Activated T-cell treated with anti-CD3 and anti-CD28 coated beads, Interleukin-2, amount 50 U/mL, for 72 hours (primary cell): ENCODE measurements around the gene ANKS1B. TPM values are rescaled to one million over a fixed set of nuclear protein-coding genes. Genes with fewer than 3 reads are reported as not detected.
"Not testable (repeated sequence)": the region's sequence is repeated elsewhere in the genome, so short reads cannot be mapped to it uniquely, and the experiment has no call there.

Experiments used
- ATAC-seq, 2 donors: fragments of 150-1000 bp; cut with Tn5 transposase; replicated peaks in 1 of 2; 2 replicates each; pipeline ENCODE4 v1.10.0; 2021; ENCODE audit warnings: moderate library complexity in 2 of 2, mild to moderate bottlenecking in 1 of 2
- DNase-seq, 2 donors: peaks; one replicate each; pipeline ENCODE4 v3.0.0; 2021 to 2022; ENCODE audit warnings: mixed read lengths in 1 of 2
- H3K27ac Mint-ChIP-seq: one replicate; pipeline ENCODE4 v1.8.0; 2022; ENCODE audit warnings: mild to moderate bottlenecking, moderate library complexity, mixed read lengths
- H3K27me3 Mint-ChIP-seq: one replicate; pipeline ENCODE4 v1.8.0; 2022; ENCODE audit warnings: low read depth, mixed read lengths
- H3K36me3 Mint-ChIP-seq, 2 donors: one replicate each; pipeline ENCODE4 v1.8.0; 2022; ENCODE audit warnings: mixed read lengths in 2 of 2, mild to moderate bottlenecking in 1 of 2; ENCODE audit not compliant: insufficient read depth in 2 of 2
- H3K4me1 Mint-ChIP-seq: one replicate; pipeline ENCODE4 v1.8.0; 2022; ENCODE audit warnings: low read depth, mixed read lengths
- H3K4me3 Mint-ChIP-seq, 2 donors: one replicate each; pipeline ENCODE4 v1.8.0; 2022; ENCODE audit warnings: mild to moderate bottlenecking in 2 of 2, mixed read lengths in 2 of 2, moderate library complexity in 2 of 2
- H3K9me3 Mint-ChIP-seq, 2 donors: one replicate each; pipeline ENCODE4 v1.8.0; 2022; ENCODE audit warnings: mixed read lengths in 2 of 2
- total RNA-seq, 2 donors: library from RNA; stranded (reverse); gene quantifications; one replicate each; pipeline ENCODE4 v1.2.3, GENCODE V29; 2022

The ANKS1B gene
- total RNA-seq, 2 donors from 2014 or later: 0.19 to 0.63 TPM

DNA sequence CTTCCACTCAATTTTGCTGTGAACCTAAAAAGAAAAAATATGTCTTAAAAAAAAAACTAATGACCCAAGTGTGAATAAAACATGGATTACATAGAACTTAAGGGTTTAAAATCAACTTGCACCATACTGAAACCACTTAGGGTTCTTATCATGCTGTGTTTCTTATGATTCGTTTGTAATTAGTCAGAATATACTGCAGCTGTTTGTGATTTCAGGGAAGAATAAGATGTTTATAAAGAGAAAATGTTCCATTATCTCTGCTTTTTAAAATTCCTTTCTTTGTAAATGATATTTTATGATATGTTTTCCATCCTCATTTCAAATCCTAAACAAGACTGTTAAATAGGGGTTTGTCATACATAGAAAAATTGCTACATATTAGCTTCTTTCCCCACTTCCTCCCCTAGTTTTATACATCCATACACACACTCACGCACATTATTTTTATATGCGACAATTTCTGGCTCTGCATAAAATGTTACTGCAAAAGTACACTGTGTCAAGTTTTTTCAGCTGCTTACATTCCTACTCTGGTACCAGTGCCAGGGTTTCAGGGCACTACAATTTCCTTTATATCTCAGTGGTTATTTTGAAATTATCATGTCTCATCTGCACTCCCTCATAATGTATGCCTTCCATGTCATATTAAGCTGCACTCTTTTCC is 612.3 kb downstream of the ANKS1B start:
- no peaks in the 10 kb centered on the region for H3K36me3 Mint-ChIP-seq
- H3K4me1 Mint-ChIP-seq: no peaks in the 10 kb centered on the region
- ATAC-seq: no peak
- H3K27ac Mint-ChIP-seq: no peak overlapping the region
- H3K27me3 Mint-ChIP-seq: no peaks in the 10 kb centered on the region
- H3K9me3 Mint-ChIP-seq: peaks cover 4 to 8% of the 10 kb centered on the region in 2 donors
- H3K4me3 Mint-ChIP-seq: no peak overlapping the region
- no peak for DNase-seq

DNA sequence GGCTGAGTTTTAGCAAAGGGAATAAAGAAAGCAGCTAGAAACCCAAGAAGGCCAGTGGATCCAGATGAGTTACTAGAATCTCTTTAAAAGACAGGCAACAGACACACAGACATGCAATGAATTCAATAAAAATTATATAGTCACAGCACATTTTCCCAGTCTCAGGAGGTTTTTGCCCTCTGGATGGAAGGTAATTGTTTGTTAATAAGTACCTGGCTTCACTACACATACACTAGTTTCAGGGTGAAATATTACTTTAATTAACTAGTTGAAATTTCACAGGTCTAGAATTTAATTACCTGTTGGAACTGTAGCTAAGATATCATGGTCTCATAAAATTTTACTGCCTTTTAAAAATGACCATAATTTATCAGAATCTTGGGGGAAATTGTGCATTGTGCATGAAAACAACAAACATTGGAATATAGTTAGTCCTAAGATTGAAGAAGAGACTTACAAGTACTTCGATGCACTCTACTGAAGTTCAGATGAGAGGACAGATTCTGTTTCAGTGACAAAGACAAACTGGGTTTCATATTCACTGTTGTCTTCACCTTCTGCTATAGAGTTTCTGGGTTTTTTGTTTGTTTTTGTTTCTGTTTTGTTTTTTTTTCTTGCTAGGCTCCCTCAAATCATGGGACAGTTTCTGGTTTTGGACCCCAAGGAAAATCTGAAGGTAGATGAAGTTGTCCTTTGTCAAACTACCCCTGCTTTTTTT is 614.2 kb downstream of the ANKS1B start:
- Mint-ChIP-seq H3K9me3 (peaks cover 4 to 8% of the 10 kb centered on the region in 2 donors), H3K4me3 (no peak overlapping the region), H3K36me3 (no peaks in the 10 kb centered on the region), H3K27me3 (no peaks in the 10 kb centered on the region), H3K4me1 (no peaks in the 10 kb centered on the region), H3K27ac (no peak overlapping the region)
- ATAC-seq (no peak), DNase-seq (no peak)

DNA sequence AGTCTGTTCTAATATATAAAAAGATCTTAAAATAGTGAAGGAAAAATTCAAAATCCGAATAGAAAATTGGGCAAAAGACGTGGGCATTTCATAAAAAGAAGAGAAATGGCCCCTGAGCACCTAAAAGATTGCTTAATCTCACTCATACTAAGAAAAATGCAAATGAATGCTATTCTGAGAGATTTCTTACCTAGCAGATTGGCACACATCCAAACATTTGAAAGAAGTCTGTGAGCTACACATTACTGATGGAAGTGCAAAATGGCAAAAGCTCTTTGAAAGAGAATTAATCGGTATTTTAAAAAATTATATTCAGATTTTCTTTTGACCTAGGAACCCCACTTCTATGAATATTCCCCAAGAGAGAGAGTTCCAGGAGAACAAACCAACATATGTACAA is 617.6 kb downstream of the ANKS1B start:
- DNase-seq (no peak), ATAC-seq (no peak)
- Mint-ChIP-seq H3K9me3 (peaks cover 7 to 15% of the 10 kb centered on the region in 2 donors), H3K4me3 (no peak overlapping the region), H3K27me3 (no peaks in the 10 kb centered on the region), H3K4me1 (no peaks in the 10 kb centered on the region), H3K27ac (no peak overlapping the region), H3K36me3 (no peaks in the 10 kb centered on the region)

DNA sequence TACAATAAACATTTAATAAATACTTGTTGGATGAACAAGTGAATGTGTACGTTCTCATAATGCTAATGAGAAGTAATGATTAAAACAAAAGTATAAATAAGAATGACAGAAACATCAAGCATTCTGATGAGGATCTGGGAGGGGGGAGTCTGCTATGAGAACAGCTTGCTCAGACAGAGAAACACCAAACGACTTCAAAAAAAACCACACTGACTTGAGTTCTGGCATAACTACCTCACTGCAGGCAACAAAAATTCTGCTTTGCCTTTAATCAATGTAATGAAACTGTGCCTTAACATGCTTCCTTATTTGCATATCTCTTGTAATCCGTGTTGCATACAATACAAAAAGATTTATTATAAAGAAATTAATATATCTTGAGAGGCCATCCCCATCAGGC is 632.5 kb downstream of the ANKS1B start:
- no peak overlapping the region for H3K4me3 Mint-ChIP-seq
- H3K27me3 Mint-ChIP-seq: no peaks in the 10 kb centered on the region
- no peak overlapping the region for H3K27ac Mint-ChIP-seq
- H3K9me3 Mint-ChIP-seq: peaks cover 0 to 4% of the 10 kb centered on the region in 2 donors
- no peaks in the 10 kb centered on the region for H3K36me3 Mint-ChIP-seq
- ATAC-seq: no peak
- H3K4me1 Mint-ChIP-seq: no peaks in the 10 kb centered on the region
- no peak for DNase-seq

DNA sequence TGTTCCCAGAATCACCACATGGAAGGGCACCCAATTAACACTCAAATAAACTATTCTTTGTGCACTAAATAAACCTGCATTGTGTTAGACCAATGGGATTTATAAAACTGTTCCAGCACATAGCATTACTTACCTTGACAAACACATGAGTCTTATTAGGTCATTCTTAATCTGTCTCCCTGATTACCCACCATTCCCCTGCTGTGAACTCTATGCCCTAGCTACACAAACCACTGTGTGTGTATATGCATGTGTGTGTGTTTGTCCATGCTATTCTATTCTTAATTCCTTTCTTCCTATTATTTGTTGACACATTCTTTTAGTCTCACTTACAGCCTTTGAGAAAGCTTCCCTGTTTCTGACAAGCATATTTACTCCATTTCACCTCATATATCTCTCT is 640.8 kb downstream of the ANKS1B start:
- H3K27me3 Mint-ChIP-seq: no peaks in the 10 kb centered on the region
- H3K36me3 Mint-ChIP-seq: no peaks in the 10 kb centered on the region
- ATAC-seq (no peak), DNase-seq (no peak)
- H3K27ac Mint-ChIP-seq: no peak overlapping the region
- peaks cover 4 to 7% of the 10 kb centered on the region in 2 donors for H3K9me3 Mint-ChIP-seq
- no peak overlapping the region for H3K4me3 Mint-ChIP-seq
- H3K4me1 Mint-ChIP-seq: no peaks in the 10 kb centered on the region

DNA sequence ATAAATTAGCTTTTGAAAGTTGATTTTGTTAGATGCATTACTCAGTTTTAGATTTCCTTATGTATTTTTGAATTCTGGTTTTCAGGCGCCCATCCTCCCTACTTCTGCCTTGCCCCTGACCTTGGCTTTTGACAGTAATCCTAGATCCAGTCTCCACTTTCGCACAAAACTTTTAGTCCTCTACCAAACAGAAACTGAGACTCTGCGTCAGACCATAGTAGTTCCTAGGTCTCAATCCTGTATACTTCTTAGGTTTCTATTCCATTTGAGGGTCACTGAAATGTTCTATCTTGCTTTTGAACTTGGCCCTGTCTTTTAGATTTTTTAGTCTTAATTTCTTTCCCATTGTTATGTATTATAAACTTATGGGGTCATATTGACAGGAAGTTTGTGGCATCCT is 645.1 kb downstream of the ANKS1B start:
- peaks cover 4 to 12% of the 10 kb centered on the region in 2 donors for H3K9me3 Mint-ChIP-seq
- H3K27ac Mint-ChIP-seq: no peak overlapping the region
- DNase-seq: no peak
- H3K4me3 Mint-ChIP-seq: no peak overlapping the region
- no peak for ATAC-seq
- H3K36me3 Mint-ChIP-seq: no peaks in the 10 kb centered on the region
- no peaks in the 10 kb centered on the region for H3K4me1 Mint-ChIP-seq
- no peaks in the 10 kb centered on the region for H3K27me3 Mint-ChIP-seq

DNA sequence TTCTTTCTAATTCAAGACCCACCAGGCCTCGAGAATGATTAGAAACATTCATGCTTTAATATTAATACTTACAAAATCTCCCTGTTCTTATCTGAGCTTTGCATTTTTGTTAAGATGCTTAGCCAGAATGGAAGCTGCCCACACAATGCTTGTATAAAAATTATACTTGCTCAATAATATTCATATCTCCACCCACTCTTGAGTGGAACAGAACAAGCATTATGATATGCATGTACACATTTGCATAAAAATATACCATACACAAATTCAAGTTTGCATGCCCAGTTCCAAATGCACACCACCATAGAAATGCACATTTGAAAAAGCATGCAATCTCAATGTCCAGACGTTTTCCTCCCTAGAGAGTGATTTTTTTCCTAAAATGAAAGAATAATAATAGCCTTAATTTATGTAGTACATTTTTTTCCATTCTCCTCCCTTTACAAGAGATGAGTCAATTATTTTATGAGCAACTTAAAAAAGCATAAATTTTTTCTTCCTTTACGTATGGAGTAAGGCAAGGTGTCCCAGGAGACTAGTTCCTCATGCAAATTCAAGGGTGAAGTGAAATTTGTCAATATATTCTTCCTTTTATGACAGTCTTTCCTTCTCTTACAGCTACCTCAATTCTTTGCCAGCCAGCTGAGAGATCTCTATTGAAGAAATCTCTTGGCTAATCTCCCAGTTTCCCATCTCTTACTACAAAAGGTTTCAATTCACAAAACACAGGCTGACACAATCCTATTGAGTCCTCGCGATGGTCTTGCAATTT is 650.3 kb downstream of the ANKS1B start:
- Mint-ChIP-seq H3K4me3 (no peak overlapping the region), H3K27me3 (no peaks in the 10 kb centered on the region), H3K36me3 (no peaks in the 10 kb centered on the region), H3K4me1 (no peaks in the 10 kb centered on the region), H3K27ac (no peak overlapping the region), H3K9me3 (peaks cover 2 to 9% of the 10 kb centered on the region in 2 donors)
- DNase-seq (no peak), ATAC-seq (no peak)

DNA sequence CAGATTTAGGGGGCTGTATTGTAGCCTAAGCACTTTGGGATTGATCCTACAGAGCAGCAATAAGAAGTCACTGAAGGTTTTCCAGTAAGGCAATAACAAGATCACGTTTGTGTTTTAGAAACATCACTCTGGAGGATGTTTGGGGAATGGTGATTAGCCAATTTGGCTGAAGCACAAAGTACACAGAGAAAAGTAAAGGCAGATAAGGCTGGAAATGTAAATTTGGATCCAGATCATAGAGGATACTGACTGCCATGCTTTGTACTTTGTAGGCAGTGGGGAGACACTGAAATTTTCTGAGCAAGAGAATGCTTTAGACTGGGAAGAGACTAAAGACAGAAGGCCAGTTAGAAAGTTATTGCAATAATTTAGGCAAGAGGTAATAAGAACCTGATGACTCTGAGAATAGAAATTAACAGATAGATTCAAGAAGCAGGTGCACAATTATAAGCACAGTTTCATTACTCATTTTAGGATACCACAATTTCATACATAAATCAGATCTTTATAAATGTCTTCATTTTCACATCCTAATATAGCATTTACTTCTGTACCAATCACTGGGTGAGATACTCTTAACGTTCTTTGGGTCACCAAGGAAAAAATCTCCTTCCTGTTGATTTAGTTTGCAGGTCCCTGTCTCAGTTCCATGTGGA is 651.7 kb downstream of the ANKS1B start:
- no peak for ATAC-seq
- H3K36me3 Mint-ChIP-seq: no peaks in the 10 kb centered on the region
- peaks cover 2 to 3% of the 10 kb centered on the region in 2 donors for H3K9me3 Mint-ChIP-seq
- no peaks in the 10 kb centered on the region for H3K27me3 Mint-ChIP-seq
- DNase-seq: no peak
- no peaks in the 10 kb centered on the region for H3K4me1 Mint-ChIP-seq
- no peak overlapping the region for H3K27ac Mint-ChIP-seq
- H3K4me3 Mint-ChIP-seq: no peak overlapping the region

DNA sequence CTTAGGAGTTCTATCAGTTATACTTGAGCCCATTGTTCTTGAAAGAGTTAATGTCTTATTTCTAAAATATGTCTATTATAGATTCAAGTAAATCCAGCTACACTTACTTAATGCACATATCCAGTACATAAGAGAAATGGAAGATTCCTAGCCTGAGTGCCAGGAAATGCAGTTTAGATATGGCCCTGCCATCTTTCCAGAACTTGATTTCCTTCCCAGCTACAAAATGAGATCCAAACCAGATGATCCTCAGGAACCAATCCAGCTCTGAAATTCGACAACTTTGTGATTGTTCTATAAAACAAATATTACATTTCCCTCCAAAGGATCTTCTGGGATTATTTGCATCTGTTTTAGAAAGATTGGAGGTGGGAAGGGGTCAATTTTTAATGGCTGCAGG is 654.5 kb downstream of the ANKS1B start:
- no peaks in the 10 kb centered on the region for H3K36me3 Mint-ChIP-seq
- ATAC-seq: no peak
- no peak for DNase-seq
- H3K27me3 Mint-ChIP-seq: no peaks in the 10 kb centered on the region
- no peak overlapping the region for H3K27ac Mint-ChIP-seq
- no peak overlapping the region for H3K4me3 Mint-ChIP-seq
- peaks cover under 1 to 3% of the 10 kb centered on the region in 2 donors for H3K9me3 Mint-ChIP-seq
- no peaks in the 10 kb centered on the region for H3K4me1 Mint-ChIP-seq

DNA sequence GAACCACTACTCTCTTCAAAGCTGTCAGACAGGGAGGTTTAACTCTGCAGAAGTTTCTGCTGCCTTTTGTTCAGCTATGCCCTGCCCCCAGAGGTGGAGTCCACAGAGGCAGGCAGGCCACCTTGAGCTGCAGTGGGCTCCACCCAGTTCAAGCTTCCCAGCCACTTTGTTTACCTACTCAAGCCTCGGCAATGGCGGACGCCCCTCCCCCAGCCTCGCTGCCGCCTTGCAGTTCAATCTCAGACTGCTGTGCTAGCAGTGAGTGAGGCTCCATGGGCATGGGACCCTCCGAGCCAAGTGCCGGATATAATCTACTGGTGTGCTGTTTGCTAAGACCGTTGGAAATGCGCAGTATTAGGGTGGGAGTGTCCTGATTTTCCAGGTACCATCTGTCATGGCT is 663.5 kb downstream of the ANKS1B start:
- H3K9me3 Mint-ChIP-seq: peaks cover 10 to 13% of the 10 kb centered on the region in 2 donors
- not testable (repeated sequence) for H3K36me3 Mint-ChIP-seq, H3K27ac Mint-ChIP-seq, H3K4me1 Mint-ChIP-seq, ATAC-seq, H3K27me3 Mint-ChIP-seq, H3K4me3 Mint-ChIP-seq, DNase-seq

DNA sequence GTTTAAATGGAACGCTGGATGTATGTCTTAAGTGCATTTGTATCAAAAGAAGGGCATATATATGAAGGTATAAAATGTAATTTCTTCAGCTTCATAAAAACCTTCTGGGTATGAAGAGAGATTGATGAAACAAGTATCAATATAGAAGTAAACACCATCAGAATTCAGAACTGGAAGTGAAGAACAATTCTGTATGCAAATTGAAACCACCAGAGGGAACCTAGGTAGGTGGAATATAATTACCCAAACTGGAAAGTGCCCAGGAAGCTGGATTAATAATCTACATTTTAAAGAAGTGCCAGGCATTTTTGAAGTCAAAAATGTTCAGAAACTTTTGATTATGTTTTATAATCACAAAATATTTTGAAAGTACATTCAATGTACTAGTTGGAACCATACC is 673.4 kb downstream of the ANKS1B start:
- ATAC-seq: no peak
- H3K4me3 Mint-ChIP-seq: no peak overlapping the region

DNA sequence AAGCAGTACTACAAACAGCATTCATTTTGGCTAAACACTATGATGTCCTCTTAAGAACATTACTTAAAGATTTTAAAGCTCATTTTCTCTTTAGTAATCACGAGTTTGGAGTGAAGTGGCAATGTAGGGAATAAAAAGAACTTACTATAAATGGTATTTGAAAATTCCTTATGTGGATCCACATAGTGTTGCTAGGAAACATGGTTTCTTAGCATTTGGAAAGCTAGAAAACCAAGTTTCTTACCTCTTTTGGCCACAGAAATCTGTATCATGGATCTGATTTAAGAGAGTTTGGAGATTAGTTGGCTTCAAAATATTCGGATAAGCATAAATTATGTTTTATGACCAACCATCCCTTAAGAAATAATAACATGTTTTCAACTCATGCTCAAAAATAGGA is 674.9 kb downstream of the ANKS1B start:
- DNase-seq (no peak), ATAC-seq (no peak)
- no peaks in the 10 kb centered on the region for H3K27me3 Mint-ChIP-seq
- H3K4me3 Mint-ChIP-seq: no peak overlapping the region
- peaks cover 0 to under 1% of the 10 kb centered on the region in 2 donors for H3K36me3 Mint-ChIP-seq
- no peak overlapping the region for H3K27ac Mint-ChIP-seq
- H3K9me3 Mint-ChIP-seq: peaks cover 1 to 8% of the 10 kb centered on the region in 2 donors
- no peaks in the 10 kb centered on the region for H3K4me1 Mint-ChIP-seq

More for the DNA sequence above, 673.4 kb downstream of the ANKS1B start:
- Mint-ChIP-seq H3K27me3 (no peaks in the 10 kb centered on the region), H3K9me3 (peaks cover 0 to 6% of the 10 kb centered on the region in 2 donors), H3K27ac (no peak overlapping the region), H3K4me1 (no peaks in the 10 kb centered on the region), H3K36me3 (no peaks in the 10 kb centered on the region)
- DNase-seq: no peak

DNA sequence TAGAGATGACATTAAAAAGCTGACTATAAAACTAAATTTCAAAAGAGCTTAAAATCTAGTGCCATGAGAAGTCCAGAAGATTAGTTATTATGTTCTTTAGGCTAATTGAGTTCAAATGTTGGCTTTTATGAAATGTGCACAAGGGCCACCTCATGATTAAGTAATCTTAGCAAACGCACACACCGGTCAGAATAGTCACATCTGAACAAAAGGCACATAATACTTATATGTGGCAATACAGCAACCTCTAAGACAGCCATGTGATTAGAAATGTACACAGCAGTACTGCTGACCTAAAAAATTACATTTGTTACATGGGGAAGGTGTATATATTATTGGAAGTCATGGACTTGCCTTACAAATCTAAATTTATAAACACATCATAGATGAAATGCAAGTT is 681.9 kb downstream of the ANKS1B start:
- DNase-seq (no peak), ATAC-seq (no peak)
- peaks cover 3% of the 10 kb centered on the region in 2 donors for H3K9me3 Mint-ChIP-seq
- no peaks in the 10 kb centered on the region for H3K27me3 Mint-ChIP-seq
- H3K36me3 Mint-ChIP-seq: peaks cover 0 to 2% of the 10 kb centered on the region in 2 donors
- no peaks in the 10 kb centered on the region for H3K4me1 Mint-ChIP-seq
- H3K27ac Mint-ChIP-seq: no peak overlapping the region
- H3K4me3 Mint-ChIP-seq: no peak overlapping the region
